Mammary microvascular endothelial cell (primary cell): ENCODE measurements around the gene CFAP61. TPM values are rescaled to one million over a fixed set of nuclear protein-coding genes. Genes with fewer than 3 reads are reported as not detected.

Experiments
- total RNA-seq: library from RNA; depleted of rRNA; stranded (reverse); fragments of >200 nt; gene quantifications from 2 replicates; pipeline ENCODE4 v1.2.3, GENCODE V29; 2015

The CFAP61 gene, protein sequence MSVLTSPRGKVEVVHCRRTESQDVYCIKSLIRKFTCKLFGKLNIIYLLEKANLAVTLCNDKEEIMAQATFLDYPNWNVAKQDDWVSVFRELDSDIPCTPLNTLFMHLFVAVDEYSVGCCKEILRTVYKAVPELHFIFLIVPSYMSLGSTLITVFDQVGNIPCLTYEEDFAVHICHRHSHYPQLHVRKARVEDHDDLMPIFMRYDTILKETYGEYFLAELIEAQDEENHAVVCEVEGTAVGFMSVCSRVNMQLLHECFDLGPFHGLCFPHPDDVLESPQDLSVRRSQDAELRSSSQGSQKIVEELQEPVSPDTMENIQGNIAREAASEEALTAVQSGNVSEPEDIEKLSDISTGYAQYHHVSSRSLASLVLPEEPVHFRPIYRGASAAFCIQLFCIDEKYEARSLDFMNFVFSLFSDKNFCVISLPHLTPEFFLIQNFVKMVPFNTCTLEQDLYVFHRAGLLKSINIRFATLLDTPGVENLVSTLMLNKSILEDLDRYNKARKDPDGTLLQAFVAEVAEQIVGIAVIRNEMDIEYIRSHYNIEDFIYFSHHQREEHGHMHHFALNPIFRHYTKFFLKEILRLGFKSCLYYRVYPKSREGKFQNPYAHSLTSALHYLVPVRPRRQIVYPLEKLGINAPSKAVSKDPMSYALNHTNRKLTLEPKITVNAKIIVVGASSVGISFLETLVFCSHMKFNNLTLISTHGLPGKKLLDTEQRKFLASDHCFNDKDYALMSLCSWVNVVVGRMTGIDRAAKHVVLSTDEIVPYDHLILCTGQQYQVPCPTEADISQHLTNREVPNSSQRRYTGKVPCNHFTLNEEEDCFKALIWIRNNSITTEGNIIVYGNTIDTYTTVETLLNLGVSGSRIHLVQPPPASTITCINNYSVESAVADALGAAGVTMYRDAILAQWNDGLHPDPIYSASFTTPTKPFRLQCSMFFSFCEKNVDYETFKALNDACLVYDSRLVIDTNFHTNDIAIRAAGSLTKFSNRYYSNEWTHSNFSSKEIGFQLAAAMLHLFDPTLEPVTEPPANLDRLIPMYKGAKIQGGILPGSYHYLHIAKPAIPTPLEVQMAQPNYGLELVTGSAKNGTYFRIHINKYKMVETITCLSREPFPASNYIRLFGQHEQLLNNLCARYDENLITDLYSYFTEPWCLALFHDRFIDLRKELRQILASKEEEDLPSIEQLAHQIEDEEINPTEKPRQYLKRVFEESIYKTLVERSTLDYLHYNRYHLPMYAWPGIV
- not detected in 2 replicates for total RNA-seq

DNA sequence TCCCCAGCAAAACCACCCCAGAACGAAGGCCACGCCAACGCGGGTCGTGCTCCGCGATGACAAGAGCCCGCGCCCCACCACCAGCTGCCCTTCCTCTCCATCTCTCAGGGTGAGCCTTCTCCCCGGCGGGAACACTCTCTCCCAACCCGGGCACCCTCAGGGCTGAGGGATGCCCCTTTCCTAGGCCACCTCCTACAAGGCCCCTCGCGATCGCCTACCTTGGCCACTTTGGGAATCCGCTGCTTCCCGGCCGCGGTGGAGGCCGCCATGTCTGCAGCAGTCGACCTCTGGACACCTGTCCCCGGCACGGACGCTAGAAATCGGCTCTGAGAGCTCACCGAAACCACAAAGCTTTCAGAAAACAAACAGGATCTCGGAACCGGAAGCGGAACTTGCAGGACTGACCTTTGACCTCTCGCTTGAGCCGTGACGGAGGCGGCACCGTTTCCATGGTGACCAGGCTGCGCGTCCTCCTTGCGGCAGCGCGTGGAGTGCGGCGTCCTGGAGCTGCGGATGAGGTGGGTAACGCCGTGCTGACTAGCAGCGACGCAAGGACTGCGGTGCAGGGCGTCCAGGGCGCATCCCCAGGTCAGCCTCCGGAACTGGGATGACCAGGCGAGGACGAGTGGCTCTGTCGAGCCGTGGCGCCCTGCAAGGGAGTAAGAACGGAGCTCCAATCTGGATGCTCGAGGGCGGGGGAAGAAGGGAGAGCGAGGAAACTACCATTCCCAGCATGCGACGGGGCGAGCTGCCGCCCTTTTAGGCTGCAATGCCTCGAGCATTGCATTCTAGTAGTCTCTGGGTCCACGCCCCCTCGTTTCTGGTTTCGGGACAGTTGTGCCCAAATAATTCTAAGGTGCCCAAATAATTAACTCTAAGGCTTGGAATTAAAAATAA lies at the start of gene CFAP61, which contains the start of gene CRNKL1:
Gene CFAP61, plus strand, starts transcription at position 459 of the 897 bp plus-strand sequence. CDS start 4,122 bp downstream, outside the sequence.
Gene CRNKL1, minus strand, starts transcription at position 393 of the 897 bp plus-strand sequence. Its CDS starts 124 bp downstream, at position 269.

DNA sequence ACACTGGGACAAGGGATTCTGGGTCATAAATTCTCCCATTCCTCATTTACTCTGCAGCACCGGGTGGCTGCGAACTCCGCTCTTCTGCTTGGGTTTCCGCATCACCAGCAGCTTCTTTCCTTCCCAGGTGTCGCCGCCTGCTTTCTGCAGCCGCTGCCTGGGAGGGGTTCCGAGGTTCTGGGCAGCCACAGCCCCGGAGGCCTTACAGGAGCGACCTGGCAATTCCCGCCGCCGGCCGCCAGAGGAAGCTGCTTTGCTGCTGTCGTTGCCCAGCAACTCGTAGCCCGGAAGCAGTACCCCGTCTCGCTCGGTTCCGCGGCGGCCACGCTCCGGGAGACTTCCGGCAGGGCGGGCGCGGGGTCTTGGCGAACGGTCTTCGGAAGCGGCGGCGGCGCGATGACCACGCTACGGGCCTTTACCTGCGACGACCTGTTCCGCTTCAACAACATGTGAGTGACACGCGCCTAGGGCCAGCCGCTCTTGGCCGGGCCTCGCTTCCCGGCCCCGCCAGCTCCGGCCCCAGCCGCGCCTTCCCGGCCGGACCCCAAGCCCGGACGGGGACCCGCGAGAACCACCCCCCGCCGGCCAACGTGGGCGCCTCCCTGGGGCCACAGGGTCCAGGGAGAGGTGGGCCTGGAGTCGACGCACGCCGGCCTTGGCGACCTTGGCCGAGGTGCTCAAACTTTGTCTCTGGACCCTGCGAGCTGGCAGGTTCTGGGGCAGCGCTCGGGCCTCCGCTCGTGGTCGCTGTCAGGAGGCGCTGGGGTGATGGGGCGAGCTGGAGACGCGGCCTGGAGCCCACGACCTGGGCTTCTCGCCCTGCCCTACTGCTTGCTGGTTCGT lies 35.1 kb upstream of the CFAP61 start, which contains the start of gene NAA20:
Gene NAA20, plus strand, starts transcription at position 362 of the 843 bp plus-strand sequence. Its CDS starts 35 bp downstream, at position 397.

DNA sequence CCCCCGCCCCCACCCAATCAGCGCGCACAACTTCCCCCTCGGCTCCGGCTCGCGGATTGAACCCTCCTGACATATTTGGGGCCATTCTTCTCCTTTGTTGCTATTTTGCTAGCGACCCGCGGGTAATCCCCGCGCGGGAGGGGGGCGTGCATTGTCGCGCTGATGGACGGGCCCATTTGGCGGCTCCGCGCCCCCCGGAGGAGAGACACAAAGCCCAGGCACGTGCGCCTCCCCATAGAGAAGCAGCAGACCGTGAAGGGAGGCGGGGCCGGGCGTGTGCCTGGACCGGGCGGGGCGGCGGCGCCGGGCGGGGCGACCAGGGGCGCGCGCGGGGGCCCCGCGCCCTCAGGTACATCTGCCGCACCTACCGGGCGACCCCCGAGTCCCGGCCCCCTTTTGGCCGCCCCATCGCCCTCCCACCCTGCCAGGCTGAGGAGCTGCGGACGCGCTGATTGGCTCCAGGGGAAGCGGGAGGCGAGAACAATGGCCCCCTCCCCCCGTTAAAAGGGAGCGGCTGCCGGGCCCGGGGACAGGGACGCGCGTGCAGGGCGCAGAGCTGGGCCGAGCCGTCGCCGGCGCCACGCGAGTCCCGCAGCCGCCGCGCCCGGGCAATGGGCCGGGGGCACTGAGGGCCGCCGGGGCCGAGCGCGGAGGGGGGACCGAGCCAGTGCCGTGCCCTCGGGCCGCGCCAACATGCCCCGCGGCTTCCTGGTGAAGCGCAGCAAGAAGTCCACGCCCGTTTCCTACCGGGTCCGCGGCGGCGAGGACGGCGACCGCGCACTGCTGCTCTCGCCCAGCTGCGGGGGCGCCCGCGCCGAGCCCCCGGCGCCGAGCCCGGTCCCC lies 315.5 kb downstream of the CFAP61 start, which contains the start of gene INSM1:
Gene INSM1, plus strand, starts transcription at position 530 of the 843 bp plus-strand sequence. Its CDS starts 164 bp downstream, at position 694.

Other genes starting within 250 kb of the CFAP61 start
- 35.8 and 45.8 TPM in 2 replicates for gene NAA20, start 35.2 kb upstream of the CFAP61 start, total RNA-seq
- 17.3 and 17.6 TPM in 2 replicates for gene CRNKL1, start 66 bp upstream of the CFAP61 start, total RNA-seq